ENCODE measurements around the gene TENT5A. TPM values are rescaled to one million over a fixed set of nuclear protein-coding genes. Genes with fewer than 3 reads are reported as not detected.

The TENT5A gene
- total RNA-seq, 1 donor from 2014 or later, result 8.9 TPM

DNA sequence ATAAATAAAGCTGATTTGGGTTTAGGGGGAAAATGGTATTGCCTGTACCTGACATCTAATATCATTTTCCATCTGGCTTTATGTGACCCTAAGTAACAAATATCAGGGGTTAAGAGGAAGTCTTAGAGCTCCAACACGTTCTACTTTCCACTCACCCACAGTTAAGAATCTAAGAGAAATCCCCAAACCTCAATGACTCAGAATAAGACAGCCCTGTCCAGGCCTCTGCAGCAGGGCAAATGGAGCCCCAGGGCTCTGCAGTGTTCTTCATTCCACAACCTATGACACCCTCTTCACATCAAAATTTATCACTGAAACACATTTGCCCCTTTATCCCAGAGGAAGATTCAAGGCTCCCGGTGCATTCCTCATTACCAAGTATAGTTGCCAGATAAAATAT is 20.3 kb upstream of the TENT5A start:
- DNase-seq (ENCODE audit: low read depth), result peak; percentile 62

DNA sequence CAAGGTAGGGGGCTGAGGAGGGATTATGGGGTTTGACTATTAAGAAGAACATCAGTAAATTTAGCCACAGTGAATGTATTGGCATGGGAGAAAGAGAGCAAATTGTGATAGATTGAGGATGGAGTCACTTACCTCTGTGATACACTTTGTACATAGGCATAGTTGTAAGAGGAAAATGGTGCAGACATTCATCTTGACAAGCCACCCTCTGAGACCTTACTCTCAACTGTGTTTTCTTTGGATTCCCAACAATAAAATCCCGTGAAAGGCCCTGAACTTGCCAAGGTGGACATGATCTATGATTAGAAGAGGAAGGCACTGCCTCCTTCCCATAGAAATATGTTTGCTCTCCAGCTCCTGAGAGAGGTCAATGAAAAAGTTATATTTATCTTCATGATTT is 18.6 kb upstream of the TENT5A start:
- DNase-seq (ENCODE audit: low read depth), result no peak

DNA sequence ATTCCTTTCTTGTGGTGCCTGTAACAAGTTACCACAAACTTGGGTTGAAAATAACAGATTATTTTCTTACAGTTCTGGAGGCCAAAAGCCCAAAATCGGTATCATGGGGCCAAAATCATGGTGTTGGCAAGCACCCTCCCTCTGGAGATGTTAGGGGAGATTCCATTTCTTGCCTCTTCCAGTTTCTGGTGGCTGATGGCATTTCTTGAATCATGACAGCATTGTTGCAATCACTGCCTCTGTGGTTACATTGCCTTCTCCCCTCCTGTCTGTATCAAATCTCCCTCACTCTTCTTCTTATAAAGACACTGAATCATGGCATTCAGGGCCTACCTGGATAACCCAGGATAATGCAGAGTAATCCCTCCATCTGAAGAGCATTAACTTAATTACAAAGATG is 17.9 kb upstream of the TENT5A start:
- DNase-seq (ENCODE audit: low read depth), result no peak

DNA sequence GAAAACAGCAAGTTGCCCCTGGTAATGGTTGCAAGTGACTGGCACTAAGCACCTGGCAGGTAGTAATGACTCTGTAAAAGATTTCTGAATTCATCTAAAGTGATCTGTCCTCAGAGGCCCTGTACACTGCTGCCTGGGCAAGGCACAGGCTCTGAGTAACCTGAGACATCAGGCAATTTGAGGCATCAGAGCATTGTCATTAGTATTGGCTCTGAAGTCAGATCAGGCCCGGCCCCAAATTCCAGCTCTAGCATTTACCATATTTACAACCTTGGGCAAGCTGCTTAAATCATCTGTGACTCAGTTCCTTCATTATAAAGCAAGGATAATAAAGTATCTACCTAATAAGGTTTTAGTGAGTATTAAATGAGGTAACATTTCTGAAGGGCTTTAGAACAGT is 17.3 kb upstream of the TENT5A start:
- DNase-seq (ENCODE audit: low read depth), result peak; percentile 61

DNA sequence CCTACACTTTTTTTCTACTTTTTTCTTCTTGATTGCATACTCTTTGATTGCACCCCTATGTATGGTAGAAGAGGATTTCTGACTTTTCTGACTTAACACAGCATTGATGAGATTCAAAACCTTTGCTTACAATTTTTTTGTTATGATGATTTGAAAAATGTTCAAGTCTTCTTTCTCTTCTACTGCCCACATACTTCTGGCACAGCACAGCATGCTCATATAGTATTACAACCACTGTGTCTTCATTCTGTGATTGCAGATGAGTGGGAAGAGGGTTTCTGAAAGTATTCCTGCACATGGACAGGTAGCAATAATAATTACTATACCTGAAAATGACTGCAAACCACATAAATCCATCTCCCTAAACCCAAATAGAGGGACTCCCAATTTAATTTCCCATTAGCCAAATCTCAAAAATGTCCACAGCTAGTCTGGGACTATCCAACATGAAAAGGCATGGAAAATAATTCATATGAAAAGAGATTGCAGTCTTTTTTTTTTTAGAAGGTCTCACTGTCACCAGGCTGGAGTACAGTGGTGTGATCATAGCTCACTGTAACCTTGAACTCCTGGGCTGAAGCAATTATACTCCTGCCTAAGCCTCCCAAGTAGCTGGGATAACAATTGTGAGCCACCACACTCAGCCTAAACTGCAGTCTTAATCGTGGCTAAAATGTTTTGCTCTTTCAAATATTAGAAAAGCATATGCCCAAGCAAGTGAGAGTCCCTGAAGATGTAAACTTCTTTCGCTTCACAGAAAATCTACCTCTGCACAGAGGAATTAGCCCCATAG is 15.9 kb upstream of the TENT5A start:
- peak; percentile 30 for DNase-seq (ENCODE audit: low read depth)

DNA sequence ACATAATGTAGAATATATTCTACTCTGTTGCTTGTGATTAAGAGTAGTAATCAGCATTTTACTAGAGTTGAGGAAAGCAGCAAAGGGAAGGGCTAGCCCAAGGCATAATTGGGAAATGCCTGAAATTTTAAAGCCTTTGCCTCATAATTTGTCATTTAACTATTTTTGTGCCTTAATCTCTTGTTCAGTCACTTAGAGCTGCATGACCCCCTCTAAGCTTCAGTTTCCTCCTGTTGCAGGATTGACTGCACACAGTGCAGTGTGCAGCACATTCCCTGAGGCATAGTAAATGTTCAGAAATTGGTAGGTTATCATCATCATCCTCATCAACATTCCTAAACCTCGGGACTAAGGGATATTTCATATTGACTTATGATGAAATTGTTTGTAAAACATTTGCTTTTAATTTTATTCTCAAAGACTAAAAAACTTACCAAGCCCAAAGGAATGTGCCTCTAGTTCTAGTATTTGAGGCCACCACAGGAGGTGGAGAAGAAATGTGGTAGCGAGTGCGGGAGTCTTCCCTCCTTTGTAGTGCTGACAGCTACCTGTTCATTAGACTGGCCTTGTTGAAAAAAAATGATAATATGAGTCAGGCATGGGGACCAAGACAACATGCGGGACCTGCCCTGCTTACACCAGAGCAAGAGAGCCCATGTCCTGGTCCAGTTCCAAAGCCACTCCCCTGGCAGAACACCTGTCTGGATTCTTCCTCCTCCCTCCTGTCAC is 14.8 kb upstream of the TENT5A start:
- DNase-seq (ENCODE audit: low read depth), result peak; percentile 74

DNA sequence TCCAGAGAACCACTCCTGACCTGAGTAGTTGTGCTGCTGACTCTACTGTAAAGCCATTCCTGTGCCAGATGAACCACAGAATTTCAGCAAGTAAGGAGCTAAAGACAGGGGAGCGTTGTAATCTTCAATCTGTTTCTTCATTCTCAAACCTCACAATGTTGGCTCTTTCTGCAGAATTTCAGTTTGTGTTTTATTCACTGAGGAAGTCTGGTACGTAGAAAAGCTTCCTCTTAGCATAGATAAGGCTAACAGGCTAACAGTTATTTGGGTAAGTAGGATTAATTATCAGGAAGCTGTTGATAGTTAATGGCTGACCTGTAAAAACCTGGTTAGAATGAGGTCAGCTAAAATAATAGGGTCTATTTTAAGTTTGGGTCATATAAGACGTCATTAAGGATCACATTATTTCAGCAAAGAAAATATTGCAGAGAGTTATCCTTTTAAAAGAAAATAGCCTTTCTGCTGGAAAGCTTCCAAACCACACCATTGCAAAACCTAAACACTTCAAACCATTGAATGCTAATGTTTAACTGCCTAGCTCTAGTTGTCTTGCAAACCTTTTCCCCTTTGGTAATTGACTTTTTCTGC is 14.1 kb upstream of the TENT5A start:
- DNase-seq (ENCODE audit: low read depth), result peak; percentile 70

DNA sequence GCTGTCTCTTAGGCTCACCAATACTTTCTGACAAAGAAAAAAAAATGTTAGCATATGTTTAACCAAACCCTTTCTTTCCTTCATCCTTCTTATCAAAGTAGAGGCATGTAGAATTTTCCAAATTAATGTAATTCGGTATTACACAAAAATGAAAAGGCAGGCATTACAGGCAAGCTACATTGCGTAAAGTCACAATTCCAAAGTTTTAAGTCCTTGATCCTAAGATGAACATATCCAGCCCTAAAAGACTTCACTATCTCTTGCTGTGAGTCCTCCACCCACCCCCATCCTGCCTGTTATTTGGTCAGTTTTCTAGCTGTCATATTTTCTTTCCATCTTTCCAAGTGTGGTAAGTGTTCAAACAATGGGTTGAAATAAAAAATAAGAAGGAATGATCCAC is 12.1 kb upstream of the TENT5A start:
- DNase-seq (ENCODE audit: low read depth), result no peak

DNA sequence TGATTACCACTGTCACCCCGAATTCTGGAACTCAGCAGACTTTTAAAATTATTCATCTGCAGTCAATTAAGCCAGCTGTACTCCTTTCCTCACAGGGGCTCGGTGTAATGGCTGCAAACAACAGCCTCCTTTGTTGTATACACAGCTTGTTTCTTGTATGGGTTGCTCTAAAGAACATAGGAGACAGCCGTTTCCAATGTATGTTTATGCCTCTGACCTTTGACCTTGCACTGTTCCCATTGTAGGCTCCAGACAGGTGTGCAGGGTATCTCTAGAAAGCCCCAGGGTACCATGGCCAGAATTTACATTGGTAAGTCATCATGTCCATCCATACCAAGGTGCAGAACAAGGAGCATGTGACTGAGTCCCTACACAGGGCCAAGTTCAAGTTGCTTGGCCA is 11.5 kb upstream of the TENT5A start:
- no peak for DNase-seq (ENCODE audit: low read depth)

DNA sequence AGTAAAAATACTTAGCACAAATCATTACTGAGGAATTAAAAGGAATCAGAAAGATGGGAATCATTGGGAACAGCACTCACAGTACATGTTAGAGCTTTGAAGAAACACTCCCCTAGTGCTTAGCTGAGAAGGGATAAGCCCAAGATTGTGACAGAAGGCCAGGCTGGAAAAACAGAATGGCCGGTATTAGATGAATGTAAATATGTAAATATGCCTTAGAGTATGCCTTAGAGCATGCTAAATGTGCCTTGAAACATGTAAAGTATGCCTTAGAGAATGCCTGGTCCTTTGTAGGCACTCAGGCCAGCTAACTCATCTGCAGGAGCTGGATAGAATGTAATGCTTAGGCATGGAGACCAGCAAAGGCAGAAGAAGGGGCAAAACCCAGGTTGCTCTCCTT is 10.6 kb upstream of the TENT5A start:
- DNase-seq (ENCODE audit: low read depth), result no peak

DNA sequence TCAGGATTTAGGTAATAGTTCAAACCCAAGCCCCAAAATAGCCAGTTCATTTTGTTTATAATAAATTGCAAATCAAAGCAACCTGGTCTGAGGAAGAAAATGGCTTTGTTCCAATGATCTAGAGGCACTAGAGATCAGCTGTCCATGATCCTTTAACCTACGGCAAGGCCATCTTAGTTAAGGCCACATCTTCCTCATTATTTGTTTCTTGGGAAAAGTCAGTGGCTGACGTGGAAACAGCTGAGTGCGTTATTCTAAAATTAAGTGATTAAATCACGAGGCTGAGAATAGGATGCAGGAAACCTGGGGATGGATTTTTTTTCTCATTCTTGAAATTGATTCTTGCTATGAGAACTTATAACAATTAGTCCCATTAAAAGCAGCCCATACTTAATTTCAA is 10.1 kb upstream of the TENT5A start:
- DNase-seq (ENCODE audit: low read depth), result no peak

DNA sequence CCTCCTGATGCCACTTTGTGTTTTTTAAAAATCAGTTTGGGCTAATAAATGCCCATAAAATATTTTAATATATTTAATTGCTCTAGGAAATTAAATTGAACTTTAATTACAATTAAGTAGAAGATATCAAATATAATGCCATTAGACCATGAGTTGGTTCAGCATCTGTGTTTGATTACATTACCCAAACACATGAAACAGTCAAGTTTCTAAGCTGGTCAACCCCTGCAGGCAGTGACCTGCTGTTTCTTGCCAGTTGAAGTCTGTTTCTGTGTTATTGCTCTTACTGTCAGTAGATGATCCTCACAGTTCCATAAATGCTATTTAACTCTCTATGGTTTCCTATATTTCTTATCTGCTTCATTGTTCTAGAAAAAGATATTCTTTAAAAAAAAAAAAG is 9.7 kb upstream of the TENT5A start:
- no peak for DNase-seq (ENCODE audit: low read depth)

DNA sequence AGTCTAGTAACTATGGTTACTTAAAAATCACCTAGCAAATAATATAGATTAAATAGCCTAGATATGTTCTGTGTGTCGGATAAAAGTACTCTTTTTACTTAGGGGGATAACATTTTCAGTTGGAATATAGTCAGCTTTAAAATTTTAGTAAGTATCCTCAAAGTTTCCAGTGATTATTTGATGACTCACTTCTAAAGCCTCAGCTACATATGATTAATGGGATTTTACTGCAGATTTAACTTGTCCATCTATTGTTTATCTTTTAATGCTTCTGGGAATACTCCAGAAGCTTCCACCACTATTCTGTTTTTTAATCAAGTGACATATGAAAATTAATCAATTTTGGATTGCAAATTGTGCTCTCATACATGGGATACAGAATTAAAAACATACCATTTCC is 8.7 kb upstream of the TENT5A start:
- DNase-seq (ENCODE audit: low read depth), result no peak

DNA sequence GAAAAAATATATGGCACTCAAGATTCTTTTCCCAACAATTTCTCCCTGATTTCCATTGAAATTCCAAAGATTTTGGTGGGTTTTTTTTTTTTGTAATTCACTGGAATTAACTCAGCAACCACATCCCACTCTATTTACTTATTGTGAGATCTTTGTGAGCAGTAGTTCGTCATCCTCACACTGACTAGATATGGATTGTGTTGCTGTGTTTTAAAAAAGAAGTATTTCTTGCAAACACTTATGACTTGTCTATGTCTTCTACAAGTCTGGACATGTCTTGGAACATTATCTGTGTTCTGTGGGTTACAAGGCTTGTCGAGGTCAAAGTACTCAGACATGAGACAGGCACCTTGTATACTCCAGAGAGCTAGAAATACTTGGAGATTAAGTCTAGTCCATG is 7.3 kb upstream of the TENT5A start:
- peak; percentile 69 for DNase-seq (ENCODE audit: low read depth)

DNA sequence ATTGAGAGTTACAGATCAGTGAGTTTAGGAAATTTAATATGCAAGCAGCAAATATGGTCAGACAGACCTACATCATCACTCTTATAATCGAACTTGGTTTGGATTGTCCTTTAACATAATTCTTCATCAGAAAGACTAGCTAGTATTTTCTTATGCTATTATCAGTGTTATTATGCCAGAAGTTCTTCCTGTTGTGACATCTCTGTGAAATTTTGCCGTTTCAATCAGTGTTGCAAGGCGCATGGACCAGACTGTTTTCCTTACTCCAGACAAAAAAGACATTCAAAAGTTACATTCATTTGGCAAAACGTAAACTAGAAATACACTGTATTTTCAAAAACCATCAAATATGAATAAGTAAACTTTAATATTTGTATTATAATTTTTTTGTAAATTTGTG is 5.7 kb upstream of the TENT5A start:
- DNase-seq (ENCODE audit: low read depth), result no peak

DNA sequence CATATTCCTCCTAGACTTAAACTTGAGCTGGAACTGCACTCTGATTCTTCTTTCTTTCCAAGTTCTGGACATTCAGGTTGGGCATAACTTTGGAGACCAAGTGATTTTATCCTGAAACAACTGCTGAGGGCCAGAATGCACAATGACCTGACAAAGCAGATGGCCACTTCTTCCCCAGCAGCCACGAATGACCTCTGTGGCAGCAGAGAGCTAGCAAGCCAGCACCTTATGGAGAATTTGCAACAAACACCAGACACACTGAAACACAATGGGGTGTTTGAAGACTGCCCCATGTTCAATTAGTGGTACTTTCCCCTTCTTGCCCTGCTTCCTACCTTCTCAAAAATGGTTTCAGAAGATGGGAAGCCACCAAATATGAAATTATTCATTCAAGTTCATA is 4.2 kb upstream of the TENT5A start:
- DNase-seq (ENCODE audit: low read depth), result peak; percentile 19

DNA sequence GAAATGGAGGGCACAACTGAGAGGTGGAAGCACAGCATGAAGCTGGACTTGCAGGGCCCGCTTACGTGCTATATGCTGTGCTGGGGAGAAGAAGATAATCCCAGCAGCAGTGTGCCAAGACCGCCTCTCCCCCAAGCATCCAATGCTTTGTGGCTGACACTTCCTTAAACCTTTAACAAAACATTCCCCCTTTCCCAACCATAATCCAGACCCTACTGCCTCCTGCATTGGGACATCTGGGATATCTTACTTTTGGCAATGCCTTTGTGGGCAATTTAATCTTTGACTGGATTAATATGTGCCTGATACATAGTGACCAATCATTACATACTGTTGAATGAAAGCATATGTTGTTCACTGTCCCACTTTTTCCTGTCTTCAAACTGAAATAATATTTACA is 3.1 kb upstream of the TENT5A start:
- DNase-seq (ENCODE audit: low read depth), result no peak

DNA sequence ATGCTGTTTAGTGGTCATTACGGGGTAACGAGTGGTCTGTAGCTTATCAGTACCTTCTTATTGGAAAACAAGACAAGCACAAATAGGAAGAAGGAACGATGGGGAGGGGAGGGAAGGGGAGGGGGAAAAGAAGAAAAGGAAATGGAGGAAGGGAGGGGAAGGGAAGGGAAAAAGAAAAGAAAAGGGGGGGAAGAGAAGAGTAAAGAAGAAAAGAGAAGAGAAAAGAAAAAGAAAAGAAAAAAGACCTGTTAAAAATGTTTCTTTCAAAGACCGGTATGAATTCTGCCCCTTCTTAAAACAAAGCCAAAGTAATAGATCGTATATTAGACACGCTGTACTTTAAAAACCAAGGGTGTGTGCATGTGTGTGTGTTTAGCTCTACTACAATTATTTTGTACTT is 2.4 kb upstream of the TENT5A start:
- DNase-seq (ENCODE audit: low read depth), result no peak

DNA sequence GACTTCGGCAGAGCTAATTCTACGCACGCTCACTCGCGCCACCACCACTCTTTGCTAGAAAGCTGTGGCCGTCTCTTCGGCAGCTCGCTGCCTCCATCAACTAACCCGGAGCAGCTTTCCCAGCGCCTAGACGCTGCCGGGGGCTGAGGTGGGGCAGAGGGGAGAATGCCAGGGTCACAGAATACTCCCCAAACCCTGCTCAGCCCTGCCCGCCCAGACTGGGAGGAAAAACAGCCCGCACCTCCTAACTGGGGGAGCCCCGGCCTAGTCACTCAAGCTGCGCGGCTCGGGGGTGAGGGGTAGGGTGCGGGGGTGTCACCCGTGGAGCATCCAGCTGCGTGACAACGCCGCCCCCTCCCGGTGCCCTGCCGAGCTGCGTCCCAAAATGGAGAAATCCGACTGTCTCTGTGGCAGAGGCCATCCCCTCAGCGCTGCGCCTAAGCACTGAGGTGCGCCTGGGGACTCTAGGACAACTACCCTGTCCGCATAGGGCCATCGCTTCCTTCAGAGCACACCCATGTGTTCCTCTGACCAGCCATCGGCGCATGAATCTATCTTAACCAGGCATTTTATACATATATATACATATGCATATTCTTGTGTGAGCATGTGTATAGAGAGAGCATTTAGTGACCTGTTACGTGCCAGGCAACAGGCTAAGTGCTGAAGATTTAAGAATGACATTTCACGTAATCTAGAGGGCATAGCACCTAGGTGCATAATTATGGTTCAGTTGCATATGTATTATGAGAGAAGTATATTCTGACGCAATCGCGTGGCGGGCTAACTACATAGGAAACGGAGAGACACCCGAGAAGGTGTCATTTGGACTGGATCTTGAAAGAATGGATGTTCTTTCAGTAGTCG is 1.5 kb upstream of the TENT5A start:
- DNase-seq (ENCODE audit: low read depth), result peak; percentile 75

DNA sequence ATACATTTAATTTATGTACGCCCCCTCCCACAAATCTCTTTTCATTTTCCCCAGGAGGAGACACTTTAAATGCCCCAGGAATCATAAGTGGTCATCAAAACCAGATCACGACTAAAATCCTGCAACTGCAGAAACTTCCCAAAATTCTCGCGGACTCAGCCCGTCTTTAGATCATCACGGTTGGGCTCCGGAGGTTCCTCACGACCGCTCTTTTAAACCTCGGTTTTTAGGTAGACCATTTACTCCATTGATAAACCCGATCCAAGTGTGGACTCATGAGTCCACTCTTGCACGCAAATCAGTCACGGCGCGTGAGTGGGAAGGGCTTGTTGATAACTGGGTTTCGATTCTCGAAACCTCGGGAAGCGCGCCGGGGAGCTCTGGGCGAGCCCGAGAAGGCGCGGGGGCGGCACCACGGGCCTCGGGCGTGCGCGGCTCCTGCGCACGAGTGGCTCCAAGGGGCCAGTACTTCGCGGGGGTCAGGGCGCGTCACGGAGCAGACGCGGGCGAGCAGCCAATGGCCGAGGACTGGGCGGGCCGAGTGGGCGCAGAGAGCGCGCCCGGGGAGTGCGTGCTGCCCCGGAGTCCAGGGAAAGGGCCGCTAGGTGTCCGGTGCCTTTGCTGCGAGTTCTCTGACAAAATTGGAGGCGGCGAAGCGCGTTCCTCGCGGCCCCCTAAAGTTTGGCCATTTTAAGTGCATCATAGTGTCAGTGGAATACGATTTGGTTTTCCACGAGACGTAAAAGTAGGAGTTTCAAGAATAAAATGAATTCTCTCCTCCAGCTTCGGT is 635 bp upstream of the TENT5A start:
- DNase-seq (ENCODE audit: low read depth), result peak; percentile 96
